Cardiac muscle cell (in vitro differentiated cells and primary cell): Measurements from ENCODE around the gene RPA3. TPM values are rescaled to one million over a fixed set of nuclear protein-coding genes. Genes with fewer than 3 reads are reported as not detected.

Experiments used
- DNase-seq, 2 donors: peaks; one replicate each; pipeline versions ENCODE4 v3.0.0 to v3.0.0-alpha.2; 2010 to 2017; ENCODE audit warnings: low read depth in 1 of 2, low spot score in 1 of 2
- H3K27ac ChIP-seq: fragments of 200-600 bp; sonication (generic); 2 replicates; pipeline ENCODE4 v1.5.1; 2016
- H3K27me3 ChIP-seq: fragments of 200-600 bp; sonication (generic); 2 replicates; pipeline ENCODE4 v1.6.0; 2016; ENCODE audit warnings: control low read depth
- H3K36me3 ChIP-seq: fragments of 200-600 bp; sonication (generic); 2 replicates; pipeline ENCODE4 v1.5.1; 2016; ENCODE audit warnings: control low read depth
- H3K4me1 ChIP-seq: fragments of 200-600 bp; sonication (generic); 2 replicates; pipeline ENCODE4 v1.8.1; 2017; ENCODE audit warnings: low read depth, mild to moderate bottlenecking, mixed run types
- H3K4me3 ChIP-seq: fragments of 200-600 bp; sonication (generic); 2 replicates; pipeline ENCODE4 v1.5.1; 2016; ENCODE audit warnings: mild to moderate bottlenecking
- H3K9me3 ChIP-seq: fragments of 200-600 bp; sonication (generic); 2 replicates; pipeline ENCODE4 v1.5.1; 2017; ENCODE audit warnings: low read depth, mild to moderate bottlenecking, control low read depth
- polyA plus RNA-seq: library from polyadenylated mRNA; unstranded; fragments of >200 nt; fragmentation: Nextera tagmentation; extraction: Ambion mirVana; gene quantifications from 2 replicates; pipeline ENCODE4 v1.2.1, GENCODE V29; 2016
- total RNA-seq: library from RNA; depleted of rRNA; stranded (reverse); fragments of >200 nt; gene quantifications from 2 replicates; pipeline ENCODE4 v1.2.3, GENCODE V29; 2016
- TF ChIP-seq, protein P1 (sequence below): IDR thresholded peaks from 2 replicates; pipeline ENCODE4 v1.5.1; 2012; ENCODE audit warnings: low read depth, mild to moderate bottlenecking, low read length

The RPA3 gene
- total and polyA plus RNA-seq, 2 experiments from 2014 or later, result 16.6 to 75.8 TPM

- DNase-seq, result peak in 1 of 2 donors; percentile 42
- Histone ChIP-seq H3K27ac (no peak overlapping the region), H3K4me3 (no peak overlapping the region), H3K4me1 (peaks cover 8% of the 10 kb centered on the region), H3K27me3 (no peaks in the 10 kb centered on the region), H3K36me3 (no peaks in the 10 kb centered on the region), H3K9me3 (no peaks in the 10 kb centered on the region)
- TF ChIP-seq, protein P1, sequence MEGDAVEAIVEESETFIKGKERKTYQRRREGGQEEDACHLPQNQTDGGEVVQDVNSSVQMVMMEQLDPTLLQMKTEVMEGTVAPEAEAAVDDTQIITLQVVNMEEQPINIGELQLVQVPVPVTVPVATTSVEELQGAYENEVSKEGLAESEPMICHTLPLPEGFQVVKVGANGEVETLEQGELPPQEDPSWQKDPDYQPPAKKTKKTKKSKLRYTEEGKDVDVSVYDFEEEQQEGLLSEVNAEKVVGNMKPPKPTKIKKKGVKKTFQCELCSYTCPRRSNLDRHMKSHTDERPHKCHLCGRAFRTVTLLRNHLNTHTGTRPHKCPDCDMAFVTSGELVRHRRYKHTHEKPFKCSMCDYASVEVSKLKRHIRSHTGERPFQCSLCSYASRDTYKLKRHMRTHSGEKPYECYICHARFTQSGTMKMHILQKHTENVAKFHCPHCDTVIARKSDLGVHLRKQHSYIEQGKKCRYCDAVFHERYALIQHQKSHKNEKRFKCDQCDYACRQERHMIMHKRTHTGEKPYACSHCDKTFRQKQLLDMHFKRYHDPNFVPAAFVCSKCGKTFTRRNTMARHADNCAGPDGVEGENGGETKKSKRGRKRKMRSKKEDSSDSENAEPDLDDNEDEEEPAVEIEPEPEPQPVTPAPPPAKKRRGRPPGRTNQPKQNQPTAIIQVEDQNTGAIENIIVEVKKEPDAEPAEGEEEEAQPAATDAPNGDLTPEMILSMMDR, result no peak
Measured at GRCh38 chr7:7732621-7733281, 14.3 kb upstream of the RPA3 start.

DNA sequence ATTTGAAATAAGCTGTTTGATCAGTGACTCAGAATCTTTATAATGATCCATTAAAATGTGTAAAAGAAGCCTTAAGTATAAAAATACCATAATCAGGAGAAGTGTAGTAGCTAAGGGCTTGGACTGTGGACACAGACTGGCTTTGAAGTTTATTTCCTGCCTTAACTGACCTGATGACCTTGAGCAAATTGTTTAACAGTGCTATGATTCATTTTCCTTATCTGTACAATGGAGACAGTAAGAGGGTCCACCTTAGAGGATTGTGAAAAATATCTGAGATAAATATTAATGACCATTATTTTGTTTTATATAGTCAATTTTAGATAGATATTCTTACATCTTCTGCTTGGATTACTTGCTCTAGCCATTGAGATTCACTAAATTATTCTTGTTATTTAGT, 13.3 kb upstream of the RPA3 start:
- H3K27ac ChIP-seq, result no peak overlapping the region
- TF ChIP-seq, protein P1, result no peak
- peaks cover 8% of the 10 kb centered on the region for H3K4me1 ChIP-seq
- no peaks in the 10 kb centered on the region for H3K9me3 ChIP-seq
- H3K27me3 ChIP-seq, result no peaks in the 10 kb centered on the region
- no peak overlapping the region for H3K4me3 ChIP-seq
- no peak for DNase-seq
- H3K36me3 ChIP-seq, result no peaks in the 10 kb centered on the region

- Histone ChIP-seq H3K4me1 (no peaks in the 10 kb centered on the region), H3K9me3 (no peaks in the 10 kb centered on the region), H3K4me3 (no peak overlapping the region), H3K27me3 (no peaks in the 10 kb centered on the region), H3K36me3 (no peaks in the 10 kb centered on the region), H3K27ac (no peak overlapping the region)
- DNase-seq, result no peak
- TF ChIP-seq, protein P1, result no peak
Measured at GRCh38 chr7:7720750-7721621, 2.6 kb upstream of the RPA3 start.

DNA sequence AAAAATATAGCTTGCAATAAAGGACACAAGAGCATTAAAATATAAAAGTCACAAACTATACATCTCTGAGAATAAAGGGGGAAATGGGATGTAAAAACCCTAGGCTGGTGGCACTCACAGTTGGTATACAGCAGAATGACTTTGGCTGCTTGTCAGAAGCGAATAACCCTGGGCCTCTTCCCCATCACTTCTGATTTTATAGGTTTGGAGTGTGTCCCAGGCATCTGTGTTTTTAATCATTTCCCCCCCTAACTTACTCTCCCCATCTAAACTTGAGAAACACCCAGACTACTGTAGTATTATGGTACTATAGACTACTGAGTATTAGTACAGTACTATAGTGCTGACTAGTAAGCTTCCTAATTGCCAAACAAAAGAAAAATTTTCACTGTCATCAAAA, 1.8 kb upstream of the RPA3 start:
- Histone ChIP-seq H3K27me3 (no peaks in the 10 kb centered on the region), H3K4me3 (no peak overlapping the region), H3K27ac (no peak overlapping the region), H3K4me1 (no peaks in the 10 kb centered on the region), H3K36me3 (no peaks in the 10 kb centered on the region), H3K9me3 (no peaks in the 10 kb centered on the region)
- TF ChIP-seq, protein P1, result no peak
- no peak for DNase-seq

GRCh38 chr7:7719236-7719635, 829 bp upstream of the RPA3 start:
- Histone ChIP-seq H3K27me3 (no peaks in the 10 kb centered on the region), H3K27ac (no peak overlapping the region), H3K4me1 (no peaks in the 10 kb centered on the region), H3K4me3 (no peak overlapping the region), H3K36me3 (no peaks in the 10 kb centered on the region), H3K9me3 (no peaks in the 10 kb centered on the region)
- peak in 1 of 2 donors; percentile 87 for DNase-seq
- TF ChIP-seq, protein P1, result no peak
